HG03066 (cell line): ENCODE data around the gene ECT2L.

ENCODE experiments used
- ATAC-seq: cut with Tn5 transposase; IDR thresholded peaks from one replicate; pipeline ENCODE4 v1.9.1; 2021; ENCODE audit warnings: low read depth; ENCODE audit not compliant: unreplicated experiment

Gene ECT2L

GRCh38 chr6:138805016-138805765 is 9.3 kb downstream of the ECT2L start:
- ATAC-seq = no peak

DNA sequence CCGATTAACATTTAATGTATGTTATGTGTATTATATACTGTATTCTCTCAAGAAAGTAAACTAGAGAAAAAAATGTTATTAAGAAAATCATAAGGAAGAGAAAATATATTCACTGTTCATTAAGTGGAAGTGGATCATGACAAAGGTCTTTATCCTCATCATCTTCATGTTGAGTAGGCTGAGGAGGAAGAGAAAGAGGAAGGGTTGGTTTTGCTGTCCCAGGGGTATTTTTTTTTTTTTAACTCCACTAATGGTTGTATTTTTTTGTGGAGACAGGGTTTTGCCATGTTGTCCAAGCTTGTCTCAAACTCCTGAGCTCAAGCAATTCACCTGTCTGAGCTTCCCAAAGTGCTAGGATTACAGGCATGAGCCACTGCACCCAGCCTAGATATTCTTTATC is 11.0 kb downstream of the ECT2L start:
- ATAC-seq = no peak

DNA sequence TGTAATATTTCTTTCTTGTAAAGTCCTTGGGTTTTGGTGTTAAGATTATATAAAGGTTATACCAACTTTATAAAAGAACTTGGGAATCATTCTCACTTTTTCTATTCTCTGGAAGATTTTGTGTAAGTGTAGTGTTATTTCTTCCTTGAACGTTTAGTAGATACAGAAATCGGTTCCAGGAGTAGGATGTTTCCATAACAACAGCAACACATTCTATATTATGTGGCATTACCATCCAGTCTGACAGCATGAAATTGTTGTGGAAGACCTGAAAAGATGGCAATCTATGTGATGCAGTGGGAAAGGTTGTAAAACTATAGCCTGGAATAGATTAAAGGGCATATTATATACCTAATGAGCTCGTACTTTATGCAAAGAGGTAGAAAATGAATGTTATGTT is 13.8 kb downstream of the ECT2L start:
- ATAC-seq = no peak

DNA sequence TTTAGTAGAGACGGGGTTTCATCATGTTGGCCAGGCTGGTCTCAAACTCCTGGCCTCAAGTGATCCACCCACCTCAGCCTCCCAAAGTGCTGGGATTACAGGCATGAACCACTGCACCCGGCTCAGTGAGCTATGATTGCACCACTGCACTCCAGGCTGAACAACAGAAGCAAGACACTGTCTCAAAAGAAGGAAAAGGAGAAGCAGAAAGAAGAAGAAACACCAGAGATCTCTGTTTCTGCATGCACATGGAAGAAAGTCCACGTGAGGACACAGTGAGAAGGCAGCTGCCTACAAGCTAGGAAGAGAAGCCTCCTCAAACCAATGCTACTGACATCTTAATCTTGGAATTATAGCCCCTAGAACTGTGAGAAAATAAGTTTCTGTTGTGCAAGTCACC is 16.0 kb downstream of the ECT2L start:
- ATAC-seq = no peak

- no peak for ATAC-seq
Measured at GRCh38 chr6:138814179-138814834, 18.4 kb downstream of the ECT2L start.

DNA sequence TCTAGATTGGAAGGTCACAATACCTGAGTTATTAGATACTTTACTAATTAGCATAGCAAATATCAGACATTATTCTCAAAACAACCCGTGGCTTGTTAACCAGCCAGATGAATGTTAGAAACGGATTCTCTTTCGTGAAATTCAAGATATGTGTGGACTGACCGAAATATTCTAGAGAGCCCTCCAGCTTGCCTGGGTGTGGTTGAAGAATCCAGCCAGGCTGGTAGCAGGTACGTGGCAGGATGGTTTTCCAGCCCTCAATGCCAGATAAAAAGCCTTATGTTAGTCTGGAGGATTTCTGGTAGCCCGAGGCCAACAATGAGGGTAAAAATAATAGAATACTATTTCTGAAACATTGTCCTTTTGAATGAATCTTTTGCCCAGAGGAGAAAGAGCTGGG is 19.3 kb downstream of the ECT2L start:
- ATAC-seq = no peak

DNA sequence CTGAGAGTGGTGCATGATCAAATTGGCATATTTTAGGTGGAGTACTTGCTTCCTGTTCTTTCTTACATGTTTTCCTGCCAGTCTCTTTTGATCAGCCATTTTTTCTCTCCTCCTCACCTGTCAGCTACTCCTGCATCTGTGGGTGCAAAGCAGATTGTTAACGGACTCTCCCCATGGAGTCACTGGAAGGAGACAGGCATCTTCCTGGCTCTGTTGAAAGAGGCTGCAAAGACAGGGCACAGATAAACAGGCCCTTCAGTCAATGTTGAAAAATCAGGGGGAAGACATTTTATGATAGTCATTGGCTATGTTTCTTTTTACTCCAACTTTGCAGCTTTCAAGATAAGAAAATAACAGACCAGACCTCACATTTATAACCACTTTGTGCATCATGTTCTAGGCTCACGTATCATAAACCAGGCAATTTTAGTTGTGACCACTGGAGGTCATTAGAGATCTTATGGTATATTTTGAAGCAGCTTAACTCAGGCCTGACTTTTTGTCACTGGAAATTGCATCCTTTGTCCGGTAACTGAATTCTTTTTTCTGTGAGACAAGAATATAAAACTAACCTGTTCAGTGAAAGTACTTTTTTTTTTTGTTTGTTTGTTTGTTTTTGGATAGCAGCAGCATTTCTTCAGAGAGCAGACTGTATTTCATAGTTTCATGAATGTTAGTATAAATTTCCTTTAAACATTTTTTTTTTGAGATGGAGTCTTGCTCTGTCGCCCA is 20.1 kb downstream of the ECT2L start:
- ATAC-seq = peak; percentile 62

- ATAC-seq = no peak
Measured at GRCh38 chr6:138817799-138818198, 21.9 kb downstream of the ECT2L start.

- peak; percentile 74 for ATAC-seq
Measured at GRCh38 chr6:138818496-138819194, 22.8 kb downstream of the ECT2L start.

GRCh38 chr6:138821519-138821918 is 25.6 kb downstream of the ECT2L start:
- no peak for ATAC-seq

DNA sequence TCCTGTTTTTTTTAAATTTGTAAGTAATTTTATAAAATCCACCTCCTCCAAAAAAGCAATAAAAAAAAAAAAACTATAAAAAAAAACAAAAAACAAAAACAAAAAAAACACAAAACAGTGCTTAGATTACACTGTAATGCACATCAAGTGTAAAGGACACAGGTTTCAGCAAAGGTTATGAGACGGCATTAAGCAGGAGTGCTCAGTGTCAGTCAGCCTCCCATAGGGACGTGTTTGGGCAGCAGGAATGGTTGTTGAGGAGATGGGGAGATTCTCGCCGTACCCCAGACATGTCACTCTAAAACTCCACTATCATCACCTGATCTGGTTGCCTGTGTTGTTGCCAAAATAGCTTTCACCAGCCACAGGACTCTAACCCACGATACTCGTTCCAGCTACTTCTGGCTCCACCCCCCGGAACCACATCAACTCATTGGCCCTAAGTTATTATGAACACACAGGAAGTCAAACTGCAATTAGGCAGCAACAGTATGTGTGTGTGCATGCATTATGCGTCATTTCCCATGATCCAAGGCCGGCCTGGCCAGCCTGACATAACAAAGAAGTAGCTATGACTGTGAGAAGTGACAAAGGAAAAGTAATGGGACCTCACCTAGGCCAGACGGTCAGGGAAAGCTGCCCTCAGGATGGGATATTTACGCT is 28.7 kb downstream of the ECT2L start:
- no peak for ATAC-seq

DNA sequence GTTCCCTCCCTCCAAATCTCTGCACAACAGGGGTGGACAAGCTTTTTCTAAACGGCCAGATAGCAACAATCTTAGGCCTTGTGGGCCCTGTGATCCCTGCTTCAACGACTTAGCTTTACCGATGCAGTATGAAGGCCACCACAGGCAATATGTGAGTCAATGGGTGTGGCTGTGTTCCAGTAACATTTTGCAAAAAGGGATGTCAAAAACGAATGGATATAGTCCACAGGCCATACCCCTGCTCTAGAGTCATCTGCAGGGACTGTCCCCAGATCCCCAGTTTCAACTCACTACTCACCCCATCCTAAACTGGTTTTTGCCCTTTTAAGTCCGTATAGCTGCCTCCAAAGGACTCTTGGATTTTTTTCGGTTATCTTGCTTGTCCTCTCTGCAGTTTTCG is 34.4 kb downstream of the ECT2L start:
- no peak for ATAC-seq

GRCh38 chr6:138832182-138832581 is 36.3 kb downstream of the ECT2L start:
- no peak for ATAC-seq

DNA sequence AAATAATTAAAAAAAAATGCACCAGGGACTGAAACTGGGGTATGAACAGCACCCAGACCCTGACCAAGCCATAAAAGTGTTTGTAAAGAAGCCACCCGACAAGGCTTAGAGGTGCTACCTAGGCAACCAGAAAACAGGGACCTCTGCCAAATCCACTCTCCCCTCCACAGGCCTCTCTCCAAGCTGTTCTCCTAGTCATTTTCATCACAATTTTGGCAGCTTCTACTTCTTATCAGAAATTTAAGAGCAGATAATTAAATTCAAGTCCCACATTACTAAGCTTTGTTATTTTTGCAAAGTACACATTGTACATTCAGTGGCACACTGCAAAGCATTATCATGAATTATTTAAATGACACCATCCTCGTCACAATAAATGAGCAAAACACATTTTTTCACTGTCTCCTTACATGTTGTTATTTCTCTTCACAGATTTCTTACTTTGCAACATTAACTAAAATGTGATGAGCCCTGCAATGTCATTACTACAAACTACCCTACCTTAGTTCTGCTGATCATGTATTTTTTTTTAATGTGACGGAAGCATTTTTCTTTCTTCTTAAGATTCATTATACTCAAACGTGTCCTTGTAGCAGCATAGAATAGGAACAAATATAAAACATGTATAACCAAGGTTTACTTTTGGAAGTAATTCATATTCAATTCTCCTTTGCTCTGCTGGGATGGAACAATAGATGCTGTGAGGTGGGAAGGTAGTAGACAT is 38.1 kb downstream of the ECT2L start:
- no peak for ATAC-seq

GRCh38 chr6:138837246-138837645 is 41.4 kb downstream of the ECT2L start:
- no peak for ATAC-seq

GRCh38 chr6:138844192-138844591 is 48.3 kb downstream of the ECT2L start:
- no peak for ATAC-seq

DNA sequence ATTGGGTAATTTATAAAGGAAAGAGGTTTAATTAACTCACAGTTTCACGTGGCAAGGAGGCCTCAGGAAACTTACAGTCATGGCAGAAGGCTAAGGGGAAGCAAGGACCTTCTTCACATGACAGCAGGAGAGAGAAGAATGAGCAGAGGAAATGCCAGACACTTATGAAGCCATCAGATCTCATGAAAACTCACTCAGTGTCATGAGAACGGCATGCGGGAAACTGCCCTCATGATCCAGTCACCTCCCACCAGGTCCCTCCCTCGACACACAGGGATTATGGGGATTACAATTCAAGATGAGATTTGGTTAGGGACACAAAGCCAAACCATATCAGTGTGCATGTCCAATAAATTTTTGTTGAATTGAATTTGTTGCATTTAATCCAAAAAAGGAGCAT is 52.0 kb downstream of the ECT2L start:
- no peak for ATAC-seq

DNA sequence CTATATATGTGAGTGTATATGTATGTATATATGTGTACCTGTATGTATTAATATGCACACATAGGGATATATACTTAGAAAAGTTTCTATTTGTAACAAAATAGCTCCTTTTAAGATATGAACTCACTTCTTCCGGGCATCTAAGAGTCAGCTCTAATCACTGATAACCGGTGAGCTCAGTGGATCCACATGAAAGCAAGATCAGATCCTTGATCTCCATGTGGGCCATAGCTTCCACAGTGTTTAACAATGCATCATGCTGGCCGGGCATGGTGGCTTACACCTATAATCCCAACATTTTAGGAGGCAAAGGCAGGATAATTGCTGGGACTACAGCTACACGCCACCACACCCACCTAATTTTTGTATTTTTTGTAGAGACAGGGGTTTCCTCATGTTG is 52.6 kb downstream of the ECT2L start:
- ATAC-seq = no peak

- no peak for ATAC-seq
Measured at GRCh38 chr6:138849791-138850190, 53.9 kb downstream of the ECT2L start.

GRCh38 chr6:138856654-138857053 is 60.8 kb downstream of the ECT2L start:
- ATAC-seq = no peak
